GM23248 (cell line): ENCODE results near the gene RHBDF2. TPM values are rescaled to one million over a fixed set of nuclear protein-coding genes. Genes with fewer than 3 reads are reported as not detected.

Experiments used
- DNase-seq: peaks from one replicate; pipeline ENCODE4 v3.0.0-alpha.2; 2015
- H2AFZ ChIP-seq: fragments of 200-600 bp; sonication (generic); 2 replicates; pipeline ENCODE4 v1.6.1; 2016; ENCODE audit warnings: antibody characterized with exemption
- H3F3A ChIP-seq: fragments of 200-600 bp; sonication (generic); 2 replicates; pipeline ENCODE4 v1.6.1; 2016; ENCODE audit warnings: mild to moderate bottlenecking, antibody characterized with exemption, mixed run types; ENCODE audit not compliant: insufficient read depth
- H3K27ac ChIP-seq: fragments of 200-600 bp; sonication (generic); 2 replicates; pipeline ENCODE4 v1.5.1; 2016; ENCODE audit warnings: mild to moderate bottlenecking
- H3K27me3 ChIP-seq: fragments of 200-600 bp; sonication (generic); replicated peaks from 2 replicates; pipeline ENCODE4 v1.6.1; 2016; ENCODE audit warnings: mild to moderate bottlenecking; ENCODE audit not compliant: insufficient read depth
- H3K36me3 ChIP-seq: fragments of 200-600 bp; sonication (generic); 2 replicates; pipeline ENCODE4 v1.6.1; 2016; ENCODE audit warnings: low read depth, mild to moderate bottlenecking
- H3K4me1 ChIP-seq: fragments of 200-600 bp; sonication (generic); 2 replicates; pipeline ENCODE4 v1.6.1; 2016; ENCODE audit warnings: mild to moderate bottlenecking; ENCODE audit not compliant: insufficient read depth
- H3K4me2 ChIP-seq: fragments of 200-600 bp; sonication (generic); one replicate; pipeline ENCODE4 v1.6.1; 2016; ENCODE audit warnings: mild to moderate bottlenecking; ENCODE audit not compliant: unreplicated experiment
- H3K4me3 ChIP-seq: fragments of 200-600 bp; sonication (generic); 2 replicates; pipeline ENCODE4 v1.5.1; 2016; ENCODE audit warnings: mild to moderate bottlenecking
- H3K79me2 ChIP-seq: fragments of 200-600 bp; sonication (generic); 2 replicates; pipeline ENCODE4 v1.6.1; 2016; ENCODE audit warnings: mild to moderate bottlenecking; ENCODE audit not compliant: insufficient read depth
- H3K9ac ChIP-seq: fragments of 200-600 bp; sonication (generic); 2 replicates; pipeline ENCODE4 v1.6.1; 2016; ENCODE audit warnings: mild to moderate bottlenecking
- H3K9me2 ChIP-seq: fragments of 200-600 bp; sonication (generic); 2 replicates; pipeline ENCODE4 v1.6.1; 2016; ENCODE audit warnings: mixed run types, mild to moderate bottlenecking, moderate library complexity; ENCODE audit not compliant: insufficient read depth
- H3K9me3 ChIP-seq: fragments of 200-600 bp; sonication (generic); one replicate; pipeline ENCODE4 v1.6.1; 2017; ENCODE audit warnings: low read depth
- H4K20me1 ChIP-seq: fragments of 200-600 bp; sonication (generic); 2 replicates; pipeline ENCODE4 v1.6.0; 2016; ENCODE audit not compliant: insufficient read depth
- EZH2 ChIP-seq: fragments of 200-600 bp; sonication (generic); IDR thresholded peaks from 2 replicates; pipeline ENCODE4 v1.6.1; 2018; ENCODE audit warnings: antibody characterized with exemption, mild to moderate bottlenecking; ENCODE audit not compliant: insufficient read depth, poor library complexity, severe bottlenecking
- EZH2phosphoT487 ChIP-seq: fragments of 200-600 bp; sonication (generic); IDR thresholded peaks from 2 replicates; pipeline ENCODE4 v1.6.1; 2018; ENCODE audit warnings: antibody characterized with exemption, moderate library complexity, mild to moderate bottlenecking, low read depth; ENCODE audit not compliant: insufficient read depth
- WGBS, 2 experiments: methylation state at CpG; one replicate each; pipeline ENCODE4 v1.1.6; 2015 to 2017; ENCODE audit warnings: low lambda C conversion rate in 2 of 2, low coverage in 1 of 2; ENCODE audit errors: missing lambda C conversion rate in 2 of 2; 5-methylcytosine and 5-hydroxymethylcytosine counted together
- in situ Hi-C: fragments of 300-500 bp; cut with MboI; formaldehyde crosslinking; loops from 2 replicates; pipeline ENCODE4 v1.15.0; 2020
- polyA plus RNA-seq: library from polyadenylated mRNA; unstranded; fragments of >200 nt; fragmentation: Nextera tagmentation; extraction: Ambion mirVana; gene quantifications from 2 replicates; pipeline ENCODE4 v1.2.1, GENCODE V29; 2016
- total RNA-seq: library from RNA; depleted of rRNA; stranded (reverse); fragments of >200 nt; shearing (Covaris generic); gene quantifications from 2 replicates; pipeline ENCODE4 v1.2.3, GENCODE V29; 2014

Gene RHBDF2
- total and polyA plus RNA-seq, 2 experiments from 2014 or later, result 8.9 to 12.7 TPM

DNA sequence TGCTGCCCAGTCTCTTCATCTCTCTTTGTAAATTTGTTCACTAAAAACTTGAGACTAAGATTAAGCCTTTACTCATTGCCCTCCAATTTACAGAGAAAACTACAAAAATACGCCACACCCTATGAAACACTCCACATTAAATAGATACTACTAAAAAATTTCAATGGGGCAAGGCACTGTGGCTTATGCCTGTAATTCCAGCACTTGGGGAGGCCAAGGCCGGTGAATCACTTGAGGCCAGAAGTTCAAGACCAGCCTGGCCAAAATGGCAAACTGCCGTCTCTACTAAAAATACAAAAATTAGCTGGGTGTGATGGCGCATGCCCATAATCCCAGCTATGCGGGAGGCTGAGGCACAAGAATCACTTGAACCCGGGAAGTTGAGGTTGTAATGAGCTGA, 52.1 kb downstream of the RHBDF2 start:
- peaks cover 83% of the 10 kb centered on the region for H3K79me2 ChIP-seq
- H3K36me3 ChIP-seq, result no peaks in the 10 kb centered on the region
- H3K9me3 ChIP-seq, result no peaks in the 10 kb centered on the region
- no peak overlapping the region for H3K4me3 ChIP-seq
- H4K20me1 ChIP-seq, result peaks cover 33% of the 10 kb centered on the region; the same call in 1 of the 2 replicates
- H3K27ac ChIP-seq, result no peak overlapping the region
- H3K4me2 ChIP-seq, result no peak overlapping the region
- H3F3A ChIP-seq, result peaks cover 46% of the 10 kb centered on the region
- peaks cover 51% of the 10 kb centered on the region for H3K4me1 ChIP-seq
- H3K9me2 ChIP-seq, result no peaks in the 10 kb centered on the region
- no peak overlapping the region for H2AFZ ChIP-seq
- DNase-seq, result no peak
- in situ Hi-C loops, result no loop called here
- 94 to 96% methylated on average over 6 of the region's 6 CpGs for WGBS, 2 experiments
- no peaks in the 10 kb centered on the region for H3K27me3 ChIP-seq
- TF ChIP-seq EZH2phosphoT487 (no peak), EZH2 (no peak)
- no peak overlapping the region for H3K9ac ChIP-seq

GRCh38 chr17:76447931-76448652, 53.1 kb downstream of the RHBDF2 start:
- Histone ChIP-seq H3K27me3 (no peaks in the 10 kb centered on the region), H3F3A (peaks cover 52% of the 10 kb centered on the region), H3K79me2 (peaks cover 93% of the 10 kb centered on the region), H3K9me2 (no peaks in the 10 kb centered on the region), H3K4me2 (no peak overlapping the region), H2AFZ (no peak overlapping the region), H3K27ac (no peak overlapping the region), H3K4me3 (no peak overlapping the region), H4K20me1 (peaks cover 33% of the 10 kb centered on the region; the same call in 1 of the 2 replicates), H3K9me3 (no peaks in the 10 kb centered on the region), H3K9ac (no peak overlapping the region), H3K36me3 (no peaks in the 10 kb centered on the region), H3K4me1 (peaks cover 54% of the 10 kb centered on the region)
- in situ Hi-C loops, result no loop called here
- TF ChIP-seq EZH2, result no peak
- TF ChIP-seq EZH2phosphoT487, result no peak
- DNase-seq, result peak; percentile 53
- 82% methylated on average over 7 of the region's 7 CpGs for WGBS, 2 experiments

- peaks cover 96% of the 10 kb centered on the region for H3K79me2 ChIP-seq
- peak overlapping the region; percentile 45 for H3K4me3 ChIP-seq
- peak; percentile 86 for DNase-seq
- no peak overlapping the region for H2AFZ ChIP-seq
- peak overlapping the region; percentile 70 for H3K4me2 ChIP-seq
- peaks cover 37% of the 10 kb centered on the region; the same call in 1 of the 2 replicates for H4K20me1 ChIP-seq
- H3K9me2 ChIP-seq, result no peaks in the 10 kb centered on the region
- WGBS, 2 experiments, result 18 to 22% methylated on average over 9 of the region's 9 CpGs
- no peaks in the 10 kb centered on the region for H3K27me3 ChIP-seq
- TF ChIP-seq EZH2phosphoT487 (no peak), EZH2 (no peak)
- peak overlapping the region; percentile 65 for H3K27ac ChIP-seq
- no peaks in the 10 kb centered on the region for H3K36me3 ChIP-seq
- no peaks in the 10 kb centered on the region for H3K9me3 ChIP-seq
- H3F3A ChIP-seq, result peaks cover 52% of the 10 kb centered on the region
- H3K4me1 ChIP-seq, result peaks cover 57% of the 10 kb centered on the region
- in situ Hi-C loops, result no loop called here
- H3K9ac ChIP-seq, result peak overlapping the region; percentile 48
These were observed 54.6 kb downstream of the RHBDF2 start for GRCh38 chr17:76446449-76447231.

- TF ChIP-seq EZH2 (no peak), EZH2phosphoT487 (no peak)
- Histone ChIP-seq H3K79me2 (peaks cover 96% of the 10 kb centered on the region), H4K20me1 (peaks cover 43% of the 10 kb centered on the region; the same call in 1 of the 2 replicates), H3K9me2 (no peaks in the 10 kb centered on the region), H3K27me3 (no peaks in the 10 kb centered on the region), H3K4me1 (peaks cover 51% of the 10 kb centered on the region), H2AFZ (no peak overlapping the region), H3K4me3 (peak overlapping the region; percentile 45), H3K36me3 (no peaks in the 10 kb centered on the region), H3F3A (peaks cover 52% of the 10 kb centered on the region), H3K4me2 (peak overlapping the region; percentile 70), H3K27ac (peak overlapping the region; percentile 65), H3K9me3 (no peaks in the 10 kb centered on the region), H3K9ac (peak overlapping the region; percentile 48)
- WGBS, 2 experiments, result 69 to 71% methylated on average over 10 of the region's 10 CpGs
- in situ Hi-C loops, result no loop called here
- no peak for DNase-seq
These were observed 55.4 kb downstream of the RHBDF2 start for GRCh38 chr17:76445697-76446448.
